HEK293 (cell line): ENCODE measurements around the gene MPO.

Experiments
- CTCF ChIA-PET: fragments of 350-600 bp; formaldehyde crosslinking; extraction: SDS; loops from one replicate; lab custom pipeline; 2021; ENCODE audit warnings: antibody characterized with exemption; lab: Yijun Ruan, JAX
- POLR2A ChIA-PET: fragments of 300-600 bp; formaldehyde crosslinking; extraction: SDS; loops from one replicate; lab custom pipeline; 2020; ENCODE audit warnings: antibody characterized with exemption, inconsistent platforms; lab: Yijun Ruan, JAX
- H3K27ac ChIP-seq: fragments of 200-500 bp; sonication (Bioruptor generic); 2 replicates; pipeline ENCODE4 v1.5.1; 2014; ENCODE audit warnings: low read depth, low read length, control low read depth, inconsistent platforms; ENCODE audit errors: extremely low read depth
- H3K36me3 ChIP-seq, 2 experiments: fragments of 200-500 bp in 1 of 2; sonication (Bioruptor generic) in 1 of 2; 1 replicate in 1 of 2; 2 replicates in 1 of 2; pipeline ENCODE4 v1.5.1; 2014 to 2017; ENCODE audit warnings: inconsistent platforms in 2 of 2, low read length in 2 of 2; ENCODE audit not compliant: control insufficient read depth in 2 of 2, insufficient read depth in 1 of 2
- H3K4me1 ChIP-seq: fragments of 200-500 bp; sonication (Bioruptor generic); 2 replicates; pipeline ENCODE4 v1.5.1; 2014; ENCODE audit warnings: mild to moderate bottlenecking, low read length, inconsistent platforms; ENCODE audit not compliant: control insufficient read depth, insufficient read depth
- H3K4me3 ChIP-seq: 2 replicates; pipeline ENCODE4 v1.5.1; 2011; ENCODE audit warnings: low read depth, mild to moderate bottlenecking, control low read depth, low read length, moderate library complexity
- H3K9me3 ChIP-seq: fragments of 200-500 bp; sonication (Bioruptor generic); 2 replicates; pipeline ENCODE4 v1.5.1; 2014; ENCODE audit warnings: low read depth, low read length, inconsistent platforms; ENCODE audit not compliant: control insufficient read depth, insufficient read depth
- EGR2 ChIP-seq: fragments of 450-650 bp; formaldehyde crosslinking; IDR thresholded peaks from 2 replicates; pipeline ENCODE4 v1.5.1; 2016; ENCODE audit warnings: low read depth, missing biosample characterization, missing genetic modification characterization
- MZF1 ChIP-seq: fragments of 450-650 bp; formaldehyde crosslinking; IDR thresholded peaks from 2 replicates; pipeline ENCODE4 v1.5.1; 2017; ENCODE audit warnings: missing biosample characterization, missing genetic modification characterization, borderline replicate concordance
- YY1 ChIP-seq: fragments of 450-650 bp; formaldehyde crosslinking; IDR thresholded peaks from 2 replicates; pipeline ENCODE4 v1.5.1; 2018; ENCODE audit warnings: missing biosample characterization, missing genetic modification characterization
- ZFP41 ChIP-seq: fragments of 450-650 bp; formaldehyde crosslinking; IDR thresholded peaks from 2 replicates; pipeline ENCODE4 v1.5.1; 2016; ENCODE audit warnings: missing biosample characterization, missing genetic modification characterization, borderline replicate concordance
- ZNF112 ChIP-seq: fragments of 450-650 bp; formaldehyde crosslinking; IDR thresholded peaks from 2 replicates; pipeline ENCODE4 v1.5.0; 2017; ENCODE audit warnings: missing biosample characterization, missing genetic modification characterization
- ZNF16 ChIP-seq: fragments of 450-650 bp; formaldehyde crosslinking; IDR thresholded peaks from 2 replicates; pipeline ENCODE4 v1.5.1; 2016; ENCODE audit warnings: low read depth, missing biosample characterization, missing genetic modification characterization
- ZNF175 ChIP-seq: fragments of 450-650 bp; formaldehyde crosslinking; IDR thresholded peaks from 2 replicates; pipeline ENCODE4 v1.5.1; 2016; ENCODE audit warnings: missing biosample characterization, missing genetic modification characterization
- ZNF221 ChIP-seq: fragments of 450-650 bp; formaldehyde crosslinking; IDR thresholded peaks from 2 replicates; pipeline ENCODE4 v1.5.1; 2017; ENCODE audit warnings: missing biosample characterization, missing genetic modification characterization, borderline replicate concordance
- ZNF24 ChIP-seq: fragments of 450-650 bp; formaldehyde crosslinking; IDR thresholded peaks from 2 replicates; pipeline ENCODE4 v1.5.1; 2016; ENCODE audit warnings: missing biosample characterization, missing genetic modification characterization
- ZNF266 ChIP-seq: fragments of 450-650 bp; formaldehyde crosslinking; IDR thresholded peaks from 2 replicates; pipeline ENCODE4 v1.5.1; 2016; ENCODE audit warnings: missing biosample characterization, missing genetic modification characterization, low read depth
- ZNF423 ChIP-seq: fragments of 450-650 bp; formaldehyde crosslinking; IDR thresholded peaks from 2 replicates; pipeline ENCODE4 v1.5.1; 2016; ENCODE audit warnings: missing biosample characterization, missing genetic modification characterization
- ZNF623 ChIP-seq: fragments of 450-650 bp; formaldehyde crosslinking; IDR thresholded peaks from 2 replicates; pipeline ENCODE4 v1.5.1; 2016; ENCODE audit warnings: missing biosample characterization, missing genetic modification characterization
- ZNF629 ChIP-seq: fragments of 450-650 bp; formaldehyde crosslinking; IDR thresholded peaks from 2 replicates; pipeline ENCODE4 v1.5.1; 2017; ENCODE audit warnings: missing biosample characterization, missing genetic modification characterization
- ZNF658 ChIP-seq: fragments of 450-650 bp; formaldehyde crosslinking; IDR thresholded peaks from 2 replicates; pipeline ENCODE4; 2016; ENCODE audit warnings: missing biosample characterization, missing genetic modification characterization
- ZNF776 ChIP-seq: fragments of 450-650 bp; formaldehyde crosslinking; IDR thresholded peaks from 2 replicates; pipeline ENCODE4 v1.5.0; 2017; ENCODE audit warnings: missing biosample characterization, missing genetic modification characterization, borderline replicate concordance
- ZNF785 ChIP-seq: fragments of 450-650 bp; formaldehyde crosslinking; IDR thresholded peaks from 2 replicates; pipeline ENCODE4 v1.5.1; 2016; ENCODE audit warnings: missing biosample characterization, missing genetic modification characterization
- TF ChIP-seq, protein P1 (sequence below): fragments of 450-650 bp; formaldehyde crosslinking; IDR thresholded peaks from 2 replicates; pipeline ENCODE4 v1.5.1; 2016; ENCODE audit warnings: missing biosample characterization, missing genetic modification characterization
- TF ChIP-seq, protein P2 (sequence below): fragments of 450-650 bp; formaldehyde crosslinking; IDR thresholded peaks from 2 replicates; pipeline ENCODE4 v1.5.1; 2017; ENCODE audit warnings: missing biosample characterization, mild to moderate bottlenecking, missing genetic modification characterization, moderate library complexity
- TF ChIP-seq, protein P3 (sequence below): fragments of 450-650 bp; formaldehyde crosslinking; IDR thresholded peaks from 2 replicates; pipeline ENCODE4 v1.5.1; 2016; ENCODE audit warnings: missing biosample characterization, missing genetic modification characterization
- TF ChIP-seq, protein P4 (sequence below): fragments of 450-650 bp; formaldehyde crosslinking; IDR thresholded peaks from 2 replicates; pipeline ENCODE4 v1.5.1; 2016; ENCODE audit warnings: missing biosample characterization, missing genetic modification characterization, low read depth
- TF ChIP-seq, protein P5 (sequence below): fragments of 450-650 bp; formaldehyde crosslinking; IDR thresholded peaks from 2 replicates; pipeline ENCODE4 v1.5.1; 2017; ENCODE audit warnings: missing biosample characterization, missing genetic modification characterization

The MPO gene

DNA sequence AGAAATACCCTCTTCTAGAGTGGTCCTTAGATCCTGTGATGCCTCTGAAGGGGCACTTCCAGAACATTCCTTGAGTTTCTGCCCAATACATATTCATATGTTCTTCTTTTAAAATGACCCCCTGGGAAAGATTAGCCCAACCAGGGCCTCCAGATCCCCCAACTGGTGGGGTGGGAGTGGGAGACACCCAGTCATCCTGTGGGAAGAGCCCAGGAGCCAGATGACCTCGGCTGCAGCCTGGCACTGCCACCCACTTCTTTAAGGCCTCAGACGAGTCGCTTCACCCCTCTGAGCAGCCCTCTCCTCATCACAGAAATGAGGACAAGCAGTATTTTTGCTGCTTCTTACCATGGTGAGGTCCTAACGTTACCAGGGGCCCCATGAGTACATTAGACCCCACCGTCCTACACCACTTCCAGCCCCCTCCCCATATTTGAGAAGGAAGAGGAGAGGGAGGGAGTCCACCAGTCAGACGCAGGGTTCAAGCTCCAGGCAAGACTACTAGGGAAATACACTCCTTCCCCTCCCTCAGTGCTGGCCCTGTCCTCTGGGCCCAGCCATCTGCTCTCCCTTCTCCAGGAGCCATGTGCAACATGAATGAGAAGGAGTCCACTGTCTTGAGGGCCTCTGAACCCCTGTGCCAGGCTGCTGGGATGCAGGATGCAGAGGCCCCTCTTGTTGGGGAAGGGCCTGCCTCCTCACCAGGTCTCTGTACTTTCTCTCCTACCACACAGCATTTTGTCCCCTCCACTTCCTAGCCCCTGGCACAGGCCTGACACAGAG, 11.8 kb downstream of the MPO start:
- CTCF ChIA-PET, result interaction anchor here (0.6 to 0.9 kb wide), 4 partner anchors 8 to 133 kb away, joined by 3 to 4 read pairs (median 3); no protein-coding TSS in a partner anchor
- no peaks in the 10 kb centered on the region for H3K9me3 ChIP-seq
- TF ChIP-seq ZNF24 (no peak), EGR2 (tag by site-specific recombination) (peak; percentile 18; the same call in 1 of the 2 replicates)
- TF ChIP-seq, all 188 proteins: peak for 1
- H3K27ac ChIP-seq, result no peak overlapping the region
- H3K36me3 ChIP-seq, result no peaks in the 10 kb centered on the region
- H3K4me1 ChIP-seq, result no peaks in the 10 kb centered on the region
- no peak overlapping the region for H3K4me3 ChIP-seq
- POLR2A ChIA-PET, result no interaction called here

DNA sequence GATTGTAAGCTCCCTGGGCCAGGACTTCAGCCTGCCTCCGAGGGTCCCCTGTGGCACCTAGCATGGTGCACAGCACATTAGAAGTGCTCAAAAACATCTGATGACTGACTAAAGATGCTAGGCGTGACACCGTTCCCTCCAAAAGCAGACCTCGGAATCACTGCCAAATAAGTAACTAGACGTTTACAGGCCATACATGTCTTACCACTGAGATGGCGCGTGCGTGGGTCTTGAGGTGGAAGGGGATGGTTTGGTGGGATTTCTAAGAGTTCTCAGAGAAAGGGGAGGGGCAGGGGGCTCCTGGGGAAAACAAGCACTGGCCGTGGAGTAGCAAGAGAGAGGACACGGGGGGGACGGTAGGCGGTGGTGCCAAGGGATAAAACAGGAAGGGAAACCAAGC, 12.4 kb downstream of the MPO start:
- POLR2A ChIA-PET, result no interaction called here
- no peak overlapping the region for H3K27ac ChIP-seq
- no peak overlapping the region for H3K4me3 ChIP-seq
- no peaks in the 10 kb centered on the region for H3K36me3 ChIP-seq
- no peaks in the 10 kb centered on the region for H3K9me3 ChIP-seq
- TF ChIP-seq ZFP41 (no peak), ZNF776 (tag by site-specific recombination) (no peak), ZNF266 (tag by site-specific recombination) (no peak), ZNF16 (tag by site-specific recombination) (no peak), ZNF423 (no peak), ZNF112 (tag by site-specific recombination) (no peak)
- TF ChIP-seq, protein P1, sequence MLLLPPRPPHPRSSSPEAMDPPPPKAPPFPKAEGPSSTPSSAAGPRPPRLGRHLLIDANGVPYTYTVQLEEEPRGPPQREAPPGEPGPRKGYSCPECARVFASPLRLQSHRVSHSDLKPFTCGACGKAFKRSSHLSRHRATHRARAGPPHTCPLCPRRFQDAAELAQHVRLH (tag by site-specific recombination), result no peak
- TF ChIP-seq, protein P2, sequence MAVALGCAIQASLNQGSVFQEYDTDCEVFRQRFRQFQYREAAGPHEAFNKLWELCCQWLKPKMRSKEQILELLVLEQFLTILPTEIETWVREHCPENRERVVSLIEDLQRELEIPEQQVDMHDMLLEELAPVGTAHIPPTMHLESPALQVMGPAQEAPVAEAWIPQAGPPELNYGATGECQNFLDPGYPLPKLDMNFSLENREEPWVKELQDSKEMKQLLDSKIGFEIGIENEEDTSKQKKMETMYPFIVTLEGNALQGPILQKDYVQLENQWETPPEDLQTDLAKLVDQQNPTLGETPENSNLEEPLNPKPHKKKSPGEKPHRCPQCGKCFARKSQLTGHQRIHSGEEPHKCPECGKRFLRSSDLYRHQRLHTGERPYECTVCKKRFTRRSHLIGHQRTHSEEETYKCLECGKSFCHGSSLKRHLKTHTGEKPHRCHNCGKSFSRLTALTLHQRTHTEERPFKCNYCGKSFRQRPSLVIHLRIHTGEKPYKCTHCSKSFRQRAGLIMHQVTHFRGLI (tag by site-specific recombination), result no peak
- TF ChIP-seq, protein P3, sequence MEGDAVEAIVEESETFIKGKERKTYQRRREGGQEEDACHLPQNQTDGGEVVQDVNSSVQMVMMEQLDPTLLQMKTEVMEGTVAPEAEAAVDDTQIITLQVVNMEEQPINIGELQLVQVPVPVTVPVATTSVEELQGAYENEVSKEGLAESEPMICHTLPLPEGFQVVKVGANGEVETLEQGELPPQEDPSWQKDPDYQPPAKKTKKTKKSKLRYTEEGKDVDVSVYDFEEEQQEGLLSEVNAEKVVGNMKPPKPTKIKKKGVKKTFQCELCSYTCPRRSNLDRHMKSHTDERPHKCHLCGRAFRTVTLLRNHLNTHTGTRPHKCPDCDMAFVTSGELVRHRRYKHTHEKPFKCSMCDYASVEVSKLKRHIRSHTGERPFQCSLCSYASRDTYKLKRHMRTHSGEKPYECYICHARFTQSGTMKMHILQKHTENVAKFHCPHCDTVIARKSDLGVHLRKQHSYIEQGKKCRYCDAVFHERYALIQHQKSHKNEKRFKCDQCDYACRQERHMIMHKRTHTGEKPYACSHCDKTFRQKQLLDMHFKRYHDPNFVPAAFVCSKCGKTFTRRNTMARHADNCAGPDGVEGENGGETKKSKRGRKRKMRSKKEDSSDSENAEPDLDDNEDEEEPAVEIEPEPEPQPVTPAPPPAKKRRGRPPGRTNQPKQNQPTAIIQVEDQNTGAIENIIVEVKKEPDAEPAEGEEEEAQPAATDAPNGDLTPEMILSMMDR (tag by site-specific recombination), result no peak
- no peaks in the 10 kb centered on the region for H3K4me1 ChIP-seq
- CTCF ChIA-PET, result interaction anchor here (0.6 to 0.9 kb wide), 2 partner anchors 9 to 11 kb away, joined by 3 to 4 read pairs; no protein-coding TSS in a partner anchor

DNA sequence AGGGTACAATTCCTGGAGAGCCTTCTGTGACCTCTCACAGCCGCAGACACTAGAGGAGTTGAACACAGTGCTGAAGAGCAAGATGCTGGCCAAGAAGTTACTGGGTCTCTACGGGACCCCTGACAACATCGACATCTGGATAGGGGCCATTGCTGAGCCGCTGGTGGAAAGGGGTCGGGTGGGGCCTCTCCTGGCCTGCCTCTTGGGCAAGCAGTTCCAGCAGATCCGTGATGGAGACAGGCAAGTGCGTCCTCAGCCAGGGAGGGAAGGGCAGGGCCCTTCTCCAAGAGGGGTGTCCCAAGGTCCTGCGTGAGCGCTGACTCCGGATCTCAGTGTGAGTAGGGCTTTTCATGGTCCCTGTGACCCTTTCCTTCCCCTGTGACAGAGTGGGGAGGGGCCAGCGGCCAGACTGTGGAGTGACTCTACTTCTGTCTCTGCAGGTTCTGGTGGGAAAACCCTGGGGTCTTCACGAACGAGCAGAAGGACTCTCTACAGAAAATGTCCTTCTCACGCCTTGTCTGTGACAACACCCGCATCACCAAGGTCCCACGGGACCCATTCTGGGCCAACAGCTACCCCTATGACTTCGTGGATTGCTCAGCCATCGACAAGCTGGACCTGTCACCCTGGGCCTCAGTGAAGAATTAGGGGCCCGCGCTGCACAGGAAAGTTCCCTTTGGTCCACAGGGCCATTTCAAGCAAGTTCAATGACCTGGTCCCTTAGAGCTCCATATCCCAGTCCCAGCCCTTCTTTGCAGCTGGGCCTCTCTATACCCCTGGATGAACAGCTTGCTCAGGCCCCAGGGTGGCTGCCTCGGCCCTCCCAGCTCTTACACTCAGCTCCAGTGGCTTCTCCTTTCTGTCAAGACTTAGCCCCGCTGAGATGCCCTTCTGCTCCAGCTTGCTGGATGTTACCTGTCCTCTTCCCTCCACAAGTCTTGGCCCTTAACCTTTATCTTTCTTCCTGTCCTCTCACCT, 13.1 kb downstream of the MPO start:
- Histone ChIP-seq H3K27ac (no peak overlapping the region), H3K4me1 (no peaks in the 10 kb centered on the region), H3K9me3 (no peaks in the 10 kb centered on the region), H3K4me3 (no peak overlapping the region), H3K36me3 (no peaks in the 10 kb centered on the region)
- TF ChIP-seq MZF1 (tag by site-specific recombination) (no peak), ZNF175 (tag by site-specific recombination) (no peak), ZNF623 (tag by site-specific recombination) (no peak), YY1 (tag by site-specific recombination) (no peak), ZNF658 (tag by site-specific recombination) (no peak), ZNF785 (no peak), ZNF221 (tag by site-specific recombination) (no peak), ZNF629 (tag by site-specific recombination) (no peak)
- TF ChIP-seq, protein P4, sequence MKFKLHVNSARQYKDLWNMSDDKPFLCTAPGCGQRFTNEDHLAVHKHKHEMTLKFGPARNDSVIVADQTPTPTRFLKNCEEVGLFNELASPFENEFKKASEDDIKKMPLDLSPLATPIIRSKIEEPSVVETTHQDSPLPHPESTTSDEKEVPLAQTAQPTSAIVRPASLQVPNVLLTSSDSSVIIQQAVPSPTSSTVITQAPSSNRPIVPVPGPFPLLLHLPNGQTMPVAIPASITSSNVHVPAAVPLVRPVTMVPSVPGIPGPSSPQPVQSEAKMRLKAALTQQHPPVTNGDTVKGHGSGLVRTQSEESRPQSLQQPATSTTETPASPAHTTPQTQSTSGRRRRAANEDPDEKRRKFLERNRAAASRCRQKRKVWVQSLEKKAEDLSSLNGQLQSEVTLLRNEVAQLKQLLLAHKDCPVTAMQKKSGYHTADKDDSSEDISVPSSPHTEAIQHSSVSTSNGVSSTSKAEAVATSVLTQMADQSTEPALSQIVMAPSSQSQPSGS (tag by site-specific recombination), result no peak
- TF ChIP-seq, protein P5, sequence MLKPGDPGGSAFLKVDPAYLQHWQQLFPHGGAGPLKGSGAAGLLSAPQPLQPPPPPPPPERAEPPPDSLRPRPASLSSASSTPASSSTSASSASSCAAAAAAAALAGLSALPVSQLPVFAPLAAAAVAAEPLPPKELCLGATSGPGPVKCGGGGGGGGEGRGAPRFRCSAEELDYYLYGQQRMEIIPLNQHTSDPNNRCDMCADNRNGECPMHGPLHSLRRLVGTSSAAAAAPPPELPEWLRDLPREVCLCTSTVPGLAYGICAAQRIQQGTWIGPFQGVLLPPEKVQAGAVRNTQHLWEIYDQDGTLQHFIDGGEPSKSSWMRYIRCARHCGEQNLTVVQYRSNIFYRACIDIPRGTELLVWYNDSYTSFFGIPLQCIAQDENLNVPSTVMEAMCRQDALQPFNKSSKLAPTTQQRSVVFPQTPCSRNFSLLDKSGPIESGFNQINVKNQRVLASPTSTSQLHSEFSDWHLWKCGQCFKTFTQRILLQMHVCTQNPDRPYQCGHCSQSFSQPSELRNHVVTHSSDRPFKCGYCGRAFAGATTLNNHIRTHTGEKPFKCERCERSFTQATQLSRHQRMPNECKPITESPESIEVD (tag by site-specific recombination), result no peak
- CTCF ChIA-PET, result interaction anchor here (0.6 to 1.0 kb wide), 3 partner anchors 10 to 68 kb away, joined by 3 to 4 read pairs (median 3); no protein-coding TSS in a partner anchor
- POLR2A ChIA-PET, result no interaction called here
